GM18508 (cell line): ENCODE results near the gene LRIT3.
"Not testable (repeated sequence)": the region's sequence is repeated elsewhere in the genome, so short reads cannot be mapped to it uniquely, and the experiment has no call there.

Experiments used
- ATAC-seq: cut with Tn5 transposase; IDR thresholded peaks from one replicate; pipeline ENCODE4 v1.9.1; 2021; ENCODE audit warnings: moderate number of reproducible peaks; ENCODE audit not compliant: insufficient read depth, unreplicated experiment

Gene LRIT3

DNA sequence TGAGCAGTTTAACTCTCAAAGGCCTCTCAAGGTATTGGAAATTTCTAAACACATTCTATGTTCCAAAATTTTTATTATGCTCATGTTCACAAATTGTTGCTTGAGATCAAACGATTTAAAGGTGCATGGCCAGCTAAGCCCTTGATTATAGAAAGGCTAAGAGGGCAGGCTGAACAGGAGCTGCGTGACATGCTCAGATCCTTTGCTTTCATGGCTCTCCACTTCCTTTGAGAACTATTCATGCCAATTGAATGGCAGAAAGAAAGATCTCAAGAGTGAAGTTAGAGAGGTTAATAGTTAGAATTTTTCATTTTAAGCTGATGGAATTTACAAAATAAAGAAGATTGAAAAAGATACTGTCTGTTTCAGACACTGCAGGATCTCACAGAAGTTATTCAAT lies 594 bp downstream of the LRIT3 start:
- ATAC-seq, result no peak

- ATAC-seq, result no peak
These were observed 2.7 kb downstream of the LRIT3 start for GRCh38 chr4:109850601-109851000.

DNA sequence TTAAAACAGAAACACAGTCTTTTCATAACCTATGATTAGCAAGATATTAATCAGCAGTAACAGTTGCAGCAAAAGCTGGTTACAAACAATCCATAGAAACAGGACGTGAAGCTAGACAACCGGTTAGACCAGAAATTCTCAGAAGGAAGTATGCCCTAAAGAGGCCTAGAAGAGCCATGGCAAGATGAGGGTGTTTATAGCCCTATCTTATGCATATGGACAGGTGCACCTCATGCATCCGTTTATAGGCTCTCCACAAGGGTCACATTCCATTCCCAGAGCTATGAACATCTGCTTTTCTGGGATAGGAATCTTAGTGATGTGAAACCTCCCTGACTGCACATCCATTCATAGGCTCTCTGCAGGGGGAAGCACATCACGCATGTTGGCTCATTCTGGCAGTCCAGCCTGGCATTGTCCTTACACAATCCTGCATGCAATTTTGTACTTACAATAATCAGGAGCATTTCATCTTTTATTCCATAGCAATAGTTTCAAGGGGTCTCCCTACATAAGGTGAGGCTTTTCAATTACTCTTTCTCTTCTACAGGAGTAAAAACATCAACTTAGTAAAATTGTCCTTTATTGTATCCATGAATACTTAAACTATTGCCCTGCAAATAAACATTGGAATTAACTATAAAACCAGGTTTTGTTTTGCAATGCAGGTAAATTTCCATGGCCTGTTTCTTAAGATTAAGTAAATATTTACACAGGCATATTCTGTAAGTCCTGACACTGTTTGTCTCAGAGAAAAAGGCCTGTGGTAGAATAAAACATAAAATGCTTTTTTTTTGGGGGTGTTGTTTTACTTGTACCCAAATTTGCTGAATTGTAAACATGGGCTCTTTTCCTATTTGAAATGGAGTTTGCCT lies 11.8 kb downstream of the LRIT3 start:
- not testable (repeated sequence) for ATAC-seq

DNA sequence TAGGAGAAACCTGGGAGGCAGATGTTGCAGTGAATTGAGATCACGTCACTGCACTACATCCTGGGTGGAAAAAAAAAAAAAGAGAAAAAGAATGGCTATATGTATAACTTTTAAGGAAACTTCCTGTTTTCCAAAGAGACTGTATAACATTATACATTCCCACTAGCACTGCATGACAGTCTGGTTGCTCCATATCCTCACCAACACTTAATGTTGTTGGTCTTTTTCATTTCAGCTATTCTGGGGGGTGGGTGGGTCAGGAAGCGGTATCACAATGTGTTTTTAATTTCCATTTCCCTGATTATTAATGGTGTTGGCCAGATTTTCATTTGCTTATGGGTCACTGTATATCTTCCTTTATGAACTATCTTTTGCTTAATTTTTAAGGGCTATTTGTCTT lies 13.4 kb downstream of the LRIT3 start:
- ATAC-seq, result no peak

- ATAC-seq, result no peak
These were observed 14.1 kb downstream of the LRIT3 start for GRCh38 chr4:109861916-109862511.

GRCh38 chr4:109864134-109864533 lies 16.2 kb downstream of the LRIT3 start:
- no peak for ATAC-seq

DNA sequence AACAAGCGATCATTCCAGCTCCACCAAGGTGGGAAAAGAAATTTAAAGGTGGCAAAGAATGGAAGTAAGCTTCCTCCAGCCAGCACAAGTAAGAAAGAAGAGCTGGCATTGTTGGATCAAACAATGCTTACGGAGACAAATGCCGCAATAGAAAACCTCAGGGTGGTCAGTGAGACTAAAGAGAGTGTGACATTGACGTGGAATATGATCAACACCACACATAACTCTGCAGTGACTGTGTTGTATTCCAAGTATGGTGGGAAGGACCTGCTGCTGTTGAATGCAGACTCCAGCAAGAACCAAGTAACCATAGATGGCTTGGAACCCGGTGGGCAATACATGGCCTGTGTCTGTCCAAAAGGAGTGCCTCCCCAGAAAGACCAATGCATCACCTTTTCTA lies 22.2 kb downstream of the LRIT3 start:
- ATAC-seq, result no peak

GRCh38 chr4:109872065-109872464 lies 24.2 kb downstream of the LRIT3 start:
- no peak for ATAC-seq

- no peak for ATAC-seq
These were observed 25.2 kb downstream of the LRIT3 start for GRCh38 chr4:109872950-109873656.

DNA sequence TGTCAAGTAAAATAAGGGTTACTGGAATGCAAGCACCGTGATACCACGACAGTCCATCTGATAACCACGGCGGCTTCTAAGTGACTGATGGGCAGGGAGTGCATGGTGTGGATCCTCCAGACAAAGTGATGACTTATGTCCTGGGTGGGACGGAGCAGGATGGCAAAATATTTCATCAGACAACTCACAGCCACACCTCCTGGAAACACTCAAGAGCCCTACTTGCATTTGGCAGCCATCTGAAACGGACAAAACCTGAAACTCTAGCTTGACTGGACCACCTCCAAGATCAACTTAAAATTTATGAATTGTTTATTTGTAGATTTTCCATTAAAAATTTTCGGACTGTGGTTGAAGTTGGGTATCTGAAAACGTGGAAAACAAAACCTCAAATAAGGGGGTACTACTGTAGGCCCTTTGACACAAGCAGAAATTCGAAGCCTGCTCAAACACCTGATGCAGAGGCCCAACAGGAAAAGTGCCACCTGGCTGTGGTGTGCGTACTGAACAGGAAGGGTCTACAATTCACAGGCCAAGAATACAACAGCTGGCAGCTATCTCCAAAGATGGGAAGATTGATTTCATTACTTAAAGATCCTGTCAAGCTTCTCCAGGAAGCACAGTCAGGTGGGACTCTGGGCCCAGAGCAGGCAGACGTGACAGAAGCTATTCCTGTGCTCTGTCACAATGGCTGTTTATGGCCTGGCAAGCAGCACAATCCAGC lies 26.0 kb downstream of the LRIT3 start:
- no peak for ATAC-seq

DNA sequence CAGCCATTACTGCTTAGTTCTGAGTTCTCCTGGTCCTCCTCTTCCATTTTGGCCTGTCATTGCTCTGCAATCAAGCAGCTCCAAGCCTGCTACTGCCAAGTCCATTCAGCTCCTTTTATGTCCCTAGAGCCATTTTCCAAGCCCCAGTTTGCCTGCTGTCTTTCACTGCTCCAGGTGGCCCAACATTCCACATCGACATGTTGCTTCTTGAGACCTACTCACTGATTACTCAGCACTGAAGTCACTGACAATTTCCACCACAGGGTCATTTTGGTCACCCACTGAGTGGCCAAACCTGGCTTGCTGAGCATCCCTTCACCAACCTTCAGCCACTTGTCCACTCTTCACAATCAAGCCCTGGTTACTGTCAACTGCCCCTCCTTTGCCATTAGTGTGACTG lies 27.2 kb downstream of the LRIT3 start:
- ATAC-seq, result no peak

DNA sequence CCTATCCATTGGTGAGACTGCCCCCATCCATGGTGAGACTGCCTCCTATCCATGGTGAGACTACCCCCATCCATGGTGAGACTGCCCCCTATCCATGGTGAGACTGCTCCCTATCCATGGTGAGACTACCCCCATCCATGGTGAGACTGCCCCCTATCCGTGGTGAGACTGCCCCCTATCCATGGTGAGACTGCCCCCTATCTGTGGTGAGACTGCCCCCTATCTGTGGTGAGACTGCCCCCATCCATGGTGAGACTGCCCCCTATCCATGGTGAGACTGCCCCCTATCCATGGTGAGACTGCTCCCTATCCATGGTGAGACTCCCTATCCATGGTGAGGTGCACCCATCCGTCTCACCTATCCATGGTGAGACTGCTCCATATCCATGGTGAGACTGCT lies 27.6 kb downstream of the LRIT3 start:
- not testable (repeated sequence) for ATAC-seq

GRCh38 chr4:109876634-109877265 lies 28.8 kb downstream of the LRIT3 start:
- ATAC-seq, result no peak

- ATAC-seq, result peak; percentile 90
These were observed 29.5 kb downstream of the LRIT3 start for GRCh38 chr4:109877400-109877799.

DNA sequence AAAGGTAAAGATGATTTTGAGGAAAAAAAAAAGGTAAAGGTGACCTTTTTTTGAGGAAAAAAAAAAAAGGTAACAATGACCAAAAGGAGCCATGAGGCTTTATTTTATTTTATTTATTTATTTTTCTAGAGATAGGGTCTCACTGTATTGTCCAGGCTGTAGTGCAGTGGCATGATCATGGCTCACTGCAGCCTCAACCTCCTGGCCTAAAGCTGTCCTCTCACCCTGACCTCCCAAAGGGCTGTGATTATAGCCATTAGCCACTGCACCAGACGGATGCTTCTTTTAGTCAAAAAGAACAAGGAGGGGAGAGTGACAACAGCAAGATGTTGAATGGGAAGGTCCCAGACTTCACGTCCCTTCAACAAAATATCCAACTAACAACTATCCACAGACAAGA lies 30.4 kb downstream of the LRIT3 start:
- ATAC-seq, result no peak

GRCh38 chr4:109879081-109879480 lies 31.2 kb downstream of the LRIT3 start:
- no peak for ATAC-seq

DNA sequence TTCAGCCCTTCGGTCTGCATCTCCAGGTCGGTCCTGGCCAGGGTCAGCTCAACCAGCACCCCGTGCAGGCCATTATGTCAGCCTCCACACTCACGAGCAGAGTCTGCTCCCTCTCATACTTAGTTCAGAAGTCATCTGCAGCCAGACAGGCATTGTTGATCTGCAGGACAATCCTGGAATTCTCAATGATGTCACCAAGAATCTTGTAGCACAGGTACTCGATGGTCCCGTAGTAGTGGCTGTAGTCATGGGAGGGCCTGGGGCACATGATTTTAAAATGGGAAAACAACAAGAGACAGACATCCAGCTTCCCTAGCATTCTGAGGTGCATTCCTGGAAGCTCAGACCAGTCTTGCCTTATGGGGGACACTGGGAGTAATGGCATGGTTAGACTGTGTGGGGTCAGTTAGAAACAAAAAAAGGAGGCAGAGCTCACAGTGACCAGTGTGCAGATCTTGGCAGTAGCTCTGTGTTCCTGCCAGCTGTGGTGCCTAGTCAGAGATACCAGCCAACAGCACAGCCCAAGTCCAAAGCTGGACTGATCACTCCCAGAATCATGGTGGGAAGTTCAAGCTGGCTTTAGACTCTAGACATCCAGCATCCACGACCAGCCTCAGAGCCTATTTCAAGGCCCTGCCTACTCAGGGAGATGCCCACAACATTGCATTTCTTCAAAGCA lies 31.9 kb downstream of the LRIT3 start:
- ATAC-seq, result no peak

DNA sequence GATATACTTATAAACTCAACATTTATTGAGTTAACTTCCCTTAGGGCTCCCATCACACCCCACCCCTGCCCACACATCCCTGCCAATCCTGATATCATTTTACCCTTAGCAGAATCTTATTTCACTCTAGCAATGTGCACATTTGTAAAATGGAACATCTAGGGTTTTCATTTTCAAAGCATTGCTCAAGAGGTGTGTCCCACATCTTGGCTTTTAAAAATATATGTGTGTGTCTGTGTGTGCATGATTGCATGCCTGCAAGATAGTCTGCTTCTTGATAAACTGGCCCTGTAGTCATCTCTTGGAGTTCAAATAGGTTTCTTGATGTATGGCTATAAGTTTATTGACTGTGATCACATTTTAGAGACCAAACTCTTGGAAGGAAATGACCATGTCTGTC lies 38.4 kb downstream of the LRIT3 start:
- no peak for ATAC-seq

- no peak for ATAC-seq
These were observed 39.2 kb downstream of the LRIT3 start for GRCh38 chr4:109887071-109887470.

DNA sequence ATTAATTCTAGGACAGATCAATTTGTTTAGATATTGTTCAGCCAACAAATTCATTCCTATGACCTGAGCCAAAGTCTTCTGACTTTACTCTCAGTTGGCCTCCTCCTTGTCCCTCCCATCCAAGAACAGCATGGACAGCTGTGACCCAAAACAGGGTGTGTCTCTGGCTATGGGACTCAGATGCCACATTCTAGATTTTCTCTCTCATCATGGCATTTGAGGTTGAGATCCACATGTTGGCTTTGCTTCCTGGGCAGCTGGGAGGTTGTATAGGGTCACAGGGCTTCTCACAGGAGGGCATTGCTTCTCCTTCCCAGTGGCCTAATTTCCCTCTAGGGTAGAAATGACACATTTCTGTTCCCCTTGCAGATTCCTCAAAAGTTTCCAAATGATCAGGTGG lies 42.2 kb downstream of the LRIT3 start:
- ATAC-seq, result no peak
